Measurements from ENCODE around the gene CAD. TPM values are rescaled to one million over a fixed set of nuclear protein-coding genes. Genes with fewer than 3 reads are reported as not detected.

CAD gene
- total RNA-seq, 1 donor from 2014 or later, result 85.1 TPM

GRCh38 chr2:27249891-27250651, 32.9 kb downstream of the CAD start:
- no peak overlapping the region for H3K27ac Mint-ChIP-seq
- no peaks in the 10 kb centered on the region for H3K9me3 Mint-ChIP-seq
- H3K36me3 Mint-ChIP-seq, result no peaks in the 10 kb centered on the region
- H3K4me1 Mint-ChIP-seq (ENCODE audit: unreplicated experiment), result peaks cover 7% of the 10 kb centered on the region
- DNase-seq (ENCODE audit: extremely low spot score, unreplicated experiment), result no peak
- peak; percentile 78 for TF ChIP-seq CTCF (conservative IDR thresholded peaks at IDR 0.05)
- peaks cover 48% of the 10 kb centered on the region for H3K27me3 Mint-ChIP-seq
- no peak overlapping the region for H3K4me3 Mint-ChIP-seq

GRCh38 chr2:27250652-27251379, 33.6 kb downstream of the CAD start:
- no peak overlapping the region for H3K4me3 Mint-ChIP-seq
- no peak for TF ChIP-seq CTCF (conservative IDR thresholded peaks at IDR 0.05)
- H3K9me3 Mint-ChIP-seq, result no peaks in the 10 kb centered on the region
- H3K27ac Mint-ChIP-seq, result no peak overlapping the region
- peaks cover 7% of the 10 kb centered on the region for H3K4me1 Mint-ChIP-seq (ENCODE audit: unreplicated experiment)
- peaks cover 56% of the 10 kb centered on the region for H3K27me3 Mint-ChIP-seq
- no peaks in the 10 kb centered on the region for H3K36me3 Mint-ChIP-seq
- DNase-seq (ENCODE audit: extremely low spot score, unreplicated experiment), result no peak

GRCh38 chr2:27251766-27252165, 34.6 kb downstream of the CAD start:
- no peaks in the 10 kb centered on the region for H3K9me3 Mint-ChIP-seq
- no peak for TF ChIP-seq CTCF (conservative IDR thresholded peaks at IDR 0.05)
- H3K4me1 Mint-ChIP-seq (ENCODE audit: unreplicated experiment), result peaks cover 7% of the 10 kb centered on the region
- H3K27ac Mint-ChIP-seq, result no peak overlapping the region
- no peak for DNase-seq (ENCODE audit: extremely low spot score, unreplicated experiment)
- no peak overlapping the region for H3K4me3 Mint-ChIP-seq
- H3K36me3 Mint-ChIP-seq, result no peaks in the 10 kb centered on the region
- peaks cover 65% of the 10 kb centered on the region for H3K27me3 Mint-ChIP-seq

GRCh38 chr2:27255187-27255586, 38.0 kb downstream of the CAD start:
- no peak for DNase-seq (ENCODE audit: extremely low spot score, unreplicated experiment)
- H3K4me1 Mint-ChIP-seq (ENCODE audit: unreplicated experiment), result no peaks in the 10 kb centered on the region
- peaks cover 78% of the 10 kb centered on the region for H3K27me3 Mint-ChIP-seq
- TF ChIP-seq CTCF (conservative IDR thresholded peaks at IDR 0.05), result no peak
- no peak overlapping the region for H3K4me3 Mint-ChIP-seq
- no peak overlapping the region for H3K27ac Mint-ChIP-seq
- no peaks in the 10 kb centered on the region for H3K36me3 Mint-ChIP-seq
- H3K9me3 Mint-ChIP-seq, result no peaks in the 10 kb centered on the region

- no peak for TF ChIP-seq CTCF (conservative IDR thresholded peaks at IDR 0.05)
- H3K27ac Mint-ChIP-seq, result no peak overlapping the region
- no peaks in the 10 kb centered on the region for H3K36me3 Mint-ChIP-seq
- no peaks in the 10 kb centered on the region for H3K9me3 Mint-ChIP-seq
- DNase-seq (ENCODE audit: extremely low spot score, unreplicated experiment), result no peak
- H3K4me3 Mint-ChIP-seq, result no peak overlapping the region
- peaks cover under 1% of the 10 kb centered on the region for H3K4me1 Mint-ChIP-seq (ENCODE audit: unreplicated experiment)
- H3K27me3 Mint-ChIP-seq, result peaks cover 80% of the 10 kb centered on the region
Observed at GRCh38 chr2:27255660-27256059, 38.5 kb downstream of the CAD start.
